ENCODE results near the gene HRG. TPM values are rescaled to one million over a fixed set of nuclear protein-coding genes. Genes with fewer than 3 reads are reported as not detected.

Gene HRG
- total RNA-seq, 6 experiments from 2014 or later, result 378 to 1,312 (median 664) TPM

- no peaks in the 10 kb centered on the region for H3K4me1 ChIP-seq
- DNase-seq, result no peak
- H3K27ac ChIP-seq, result no peak overlapping the region
- WGBS (ENCODE audit: insufficient coverage, low coverage, low lambda C conversion rate, missing lambda C conversion rate), result 87% methylated on average over 6 of the region's 7 CpGs
- no peaks in the 10 kb centered on the region for H3K27me3 ChIP-seq
- TF ChIP-seq POLR2A (IDR thresholded peaks at IDR 0.05) (no peak), CTCF (IDR thresholded peaks at IDR 0.05) (no peak)
- intact Hi-C loops (cut with DNase I), result no loop called here
- H3K4me3 ChIP-seq, result no peak overlapping the region
- ATAC-seq, result no peak
- H3K36me3 ChIP-seq, result no peaks in the 10 kb centered on the region
- H3K9me3 ChIP-seq, result no peaks in the 10 kb centered on the region
Observed at GRCh38 chr3:186691676-186692075, 25.9 kb downstream of the HRG start.

- no peaks in the 10 kb centered on the region for H3K4me1 ChIP-seq
- H3K27me3 ChIP-seq, result no peaks in the 10 kb centered on the region
- DNase-seq (no peak), ATAC-seq (no peak)
- TF ChIP-seq CTCF (IDR thresholded peaks at IDR 0.05) (no peak), POLR2A (IDR thresholded peaks at IDR 0.05) (no peak)
- no peak overlapping the region for H3K4me3 ChIP-seq
- WGBS (ENCODE audit: insufficient coverage, low coverage, low lambda C conversion rate, missing lambda C conversion rate), result 71% methylated on average over 3 of the region's 3 CpGs
- no peaks in the 10 kb centered on the region for H3K36me3 ChIP-seq
- H3K9me3 ChIP-seq, result no peaks in the 10 kb centered on the region
- H3K27ac ChIP-seq, result no peak overlapping the region
- intact Hi-C loops (cut with DNase I), result no loop called here
Observed at GRCh38 chr3:186693843-186694242, 28.0 kb downstream of the HRG start.

GRCh38 chr3:186694288-186695032 lies 28.6 kb downstream of the HRG start:
- ATAC-seq (no peak), DNase-seq (no peak)
- 81% methylated on average over 4 of the region's 6 CpGs for WGBS (ENCODE audit: insufficient coverage, low coverage, low lambda C conversion rate, missing lambda C conversion rate)
- Histone ChIP-seq H3K4me1 (no peaks in the 10 kb centered on the region), H3K36me3 (no peaks in the 10 kb centered on the region), H3K27ac (no peak overlapping the region), H3K27me3 (no peaks in the 10 kb centered on the region), H3K9me3 (no peaks in the 10 kb centered on the region), H3K4me3 (no peak overlapping the region)
- TF ChIP-seq CTCF (IDR thresholded peaks at IDR 0.05), result no peak
- no peak for TF ChIP-seq POLR2A (IDR thresholded peaks at IDR 0.05)
- intact Hi-C loops (cut with DNase I), result no loop called here

GRCh38 chr3:186696522-186696921 lies 30.7 kb downstream of the HRG start:
- H3K27me3 ChIP-seq, result no peaks in the 10 kb centered on the region
- H3K36me3 ChIP-seq, result no peaks in the 10 kb centered on the region
- intact Hi-C loops (cut with DNase I), result no loop called here
- no peak for DNase-seq
- H3K4me1 ChIP-seq, result no peaks in the 10 kb centered on the region
- TF ChIP-seq CTCF (IDR thresholded peaks at IDR 0.05) (no peak), POLR2A (IDR thresholded peaks at IDR 0.05) (no peak)
- ATAC-seq, result no peak
- no peak overlapping the region for H3K27ac ChIP-seq
- no peaks in the 10 kb centered on the region for H3K9me3 ChIP-seq
- H3K4me3 ChIP-seq, result no peak overlapping the region
- WGBS (ENCODE audit: insufficient coverage, low coverage, low lambda C conversion rate, missing lambda C conversion rate), result 100% methylated on average over 1 of the region's 2 CpGs
